Stimulated activated naive B cell treated with anti-CD40 and anti-IgM and Interleukin-4, amounts not matched to agents 10 μg/mL and 1 μg/mL and 100 μg/mL, for 72 hours (primary cell): ENCODE measurements around the gene TCF12.

Experiments
- ATAC-seq, 2 donors: fragments of 150-1000 bp; cut with Tn5 transposase; replicated peaks; 2 replicates each; pipeline ENCODE4 v1.10.0; 2021; ENCODE audit warnings: moderate library complexity in 1 of 2
- DNase-seq: peaks from one replicate; pipeline ENCODE4 v3.0.0; 2021
- H3K27ac Mint-ChIP-seq: one replicate; pipeline ENCODE4 v1.8.0; 2022; ENCODE audit warnings: mild to moderate bottlenecking, mixed read lengths
- H3K27me3 Mint-ChIP-seq, 2 donors: one replicate each; pipeline ENCODE4 v1.8.0; 2022; ENCODE audit warnings: mixed read lengths in 2 of 2
- H3K36me3 Mint-ChIP-seq, 2 donors: one replicate each; pipeline ENCODE4 v1.8.0; 2022; ENCODE audit warnings: mixed read lengths in 2 of 2, mild to moderate bottlenecking in 1 of 2
- H3K4me1 Mint-ChIP-seq, 2 donors: one replicate each; pipeline ENCODE4 v1.8.0; 2022; ENCODE audit warnings: mixed read lengths in 2 of 2, mild to moderate bottlenecking in 1 of 2
- H3K4me3 Mint-ChIP-seq, 2 donors: one replicate each; pipeline ENCODE4 v1.8.0; 2022; ENCODE audit warnings: mild to moderate bottlenecking in 2 of 2, mixed read lengths in 2 of 2, moderate library complexity in 1 of 2
- H3K9me3 Mint-ChIP-seq, 2 donors: one replicate each; pipeline ENCODE4 v1.8.0; 2022; ENCODE audit warnings: mixed read lengths in 2 of 2, mild to moderate bottlenecking in 1 of 2

Gene TCF12

DNA sequence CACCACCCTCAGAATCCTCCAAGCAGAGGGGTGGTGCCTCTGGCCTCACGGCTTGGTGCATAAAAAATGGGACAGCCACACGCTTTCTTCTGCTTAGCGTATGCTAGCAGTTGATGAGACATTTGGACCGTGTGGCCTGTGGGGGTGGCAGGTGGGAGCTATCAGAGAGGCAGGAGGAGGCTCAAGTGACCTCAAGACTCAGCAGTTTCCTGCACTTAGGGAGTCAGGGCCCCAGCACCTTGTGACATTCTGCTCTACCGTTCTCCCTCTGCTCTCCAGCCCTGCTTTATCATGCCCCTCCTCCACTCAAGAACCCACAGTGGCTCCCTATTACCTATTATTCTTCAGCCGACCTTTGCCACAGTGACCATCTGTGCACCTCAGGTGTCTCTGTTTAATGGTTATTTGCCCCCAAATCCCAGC lies 416.9 kb downstream of the TCF12 start:
- Mint-ChIP-seq H3K4me3 (no peak overlapping the region), H3K27me3 (peaks cover 9 to 25% of the 10 kb centered on the region in 2 donors), H3K27ac (no peak overlapping the region), H3K4me1 (peaks cover under 1 to 2% of the 10 kb centered on the region in 2 donors), H3K9me3 (no peaks in the 10 kb centered on the region), H3K36me3 (no peaks in the 10 kb centered on the region)
- ATAC-seq, result no peak
- DNase-seq, result no peak

DNA sequence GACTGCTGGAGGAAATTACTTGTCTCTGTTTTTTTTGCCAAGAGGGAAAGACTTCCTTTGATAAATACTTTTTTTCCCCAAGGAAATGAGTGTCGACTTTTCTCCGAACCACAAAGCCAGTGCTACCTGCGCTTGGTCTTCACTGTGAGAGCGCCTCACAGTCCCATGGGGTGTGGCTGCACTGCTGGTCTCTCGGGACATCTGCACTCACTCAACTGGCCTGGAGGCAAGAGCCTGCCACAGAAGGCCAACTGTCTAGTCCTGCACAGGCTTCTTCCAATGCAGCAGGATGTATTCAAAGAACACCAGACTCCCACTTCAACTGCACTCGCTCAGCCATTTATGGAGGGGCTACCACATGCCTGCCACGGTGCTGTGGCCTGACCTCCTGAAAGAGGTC lies 417.3 kb downstream of the TCF12 start:
- Mint-ChIP-seq H3K36me3 (no peaks in the 10 kb centered on the region), H3K4me3 (no peak overlapping the region), H3K27ac (no peak overlapping the region), H3K9me3 (no peaks in the 10 kb centered on the region), H3K4me1 (peaks cover 0 to under 1% of the 10 kb centered on the region in 2 donors), H3K27me3 (peaks cover 9 to 25% of the 10 kb centered on the region in 2 donors)
- no peak for ATAC-seq
- no peak for DNase-seq

DNA sequence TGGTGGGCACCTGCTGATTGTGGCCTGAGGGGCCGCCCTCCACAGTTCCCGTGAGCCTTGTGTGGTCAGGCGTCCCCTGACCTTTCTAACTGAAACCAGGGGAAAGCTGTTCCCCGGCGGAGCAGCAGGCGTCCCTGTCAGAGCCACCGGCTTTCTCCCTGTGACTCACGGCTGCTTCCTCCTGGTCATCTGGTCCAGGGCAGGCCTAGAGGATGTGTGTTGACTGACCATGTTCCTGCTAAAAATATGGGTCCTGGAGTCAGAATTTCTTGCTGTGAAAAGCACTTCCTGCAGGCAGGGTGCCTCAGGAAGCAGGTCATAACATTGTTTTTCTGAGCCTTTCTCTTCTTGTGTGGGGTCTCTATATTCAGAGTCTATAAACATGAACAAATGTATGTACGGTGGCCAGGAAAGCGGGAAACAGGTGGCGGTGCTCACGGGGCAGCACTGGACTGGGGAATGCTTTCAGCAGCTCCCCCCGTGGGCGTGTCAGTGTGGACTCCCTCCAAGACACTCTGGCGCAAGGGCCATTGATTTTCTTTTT lies 419.5 kb downstream of the TCF12 start:
- Mint-ChIP-seq H3K36me3 (no peaks in the 10 kb centered on the region), H3K9me3 (no peaks in the 10 kb centered on the region), H3K4me1 (peaks cover 0 to 2% of the 10 kb centered on the region in 2 donors), H3K4me3 (no peak overlapping the region), H3K27me3 (peaks cover 9 to 25% of the 10 kb centered on the region in 2 donors), H3K27ac (no peak overlapping the region)
- ATAC-seq (no peak), DNase-seq (no peak)

DNA sequence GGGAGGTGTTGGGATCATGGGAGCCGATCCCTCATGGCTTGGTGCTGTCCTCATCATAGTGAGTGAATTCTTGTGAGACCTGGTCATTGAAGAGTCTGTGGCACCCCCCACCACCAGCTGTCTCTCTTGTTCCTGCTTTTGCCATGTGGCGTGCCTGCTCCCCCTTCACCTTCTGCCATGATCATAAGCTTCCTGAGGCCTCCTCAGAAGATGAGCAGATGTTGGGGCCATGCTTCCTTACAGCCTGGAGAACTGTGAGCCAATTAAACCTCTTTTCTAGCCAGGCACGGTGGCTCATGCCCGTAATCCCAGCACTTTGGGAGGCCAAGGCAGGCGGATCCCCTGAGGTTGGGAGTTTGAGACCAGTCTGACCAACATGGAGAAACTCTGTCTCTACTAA lies 420.9 kb downstream of the TCF12 start:
- DNase-seq (no peak), ATAC-seq (no peak)
- Mint-ChIP-seq H3K4me1 (peaks cover 0 to 2% of the 10 kb centered on the region in 2 donors), H3K27me3 (peaks cover 5 to 22% of the 10 kb centered on the region in 2 donors), H3K27ac (no peak overlapping the region), H3K9me3 (no peaks in the 10 kb centered on the region), H3K4me3 (no peak overlapping the region), H3K36me3 (no peaks in the 10 kb centered on the region)
